Cardiac septum (tissue), 1 donor: ENCODE results near the gene GPS2. TPM values are rescaled to one million over a fixed set of nuclear protein-coding genes. Genes with fewer than 3 reads are reported as not detected.

ENCODE experiments used
- DNase-seq: peaks from one replicate; pipeline ENCODE4 v3.0.0-alpha.2; 2020; ENCODE audit warnings: low spot score
- intact Hi-C: fragments of 100-400 bp; cut with DNase I; formaldehyde crosslinking; loops from one replicate; pipeline ENCODE4 v1.14.0; 2022
- total RNA-seq: library from RNA; stranded (reverse); fragmentation: NEBNext Ultra II Directional; extraction: Animal tissue kit (Norgen Biotek cat#: 25700); gene quantifications from one replicate; pipeline ENCODE4 v1.2.1, GENCODE V29; 2021
- donor health status: DM: no; HTN: no; CAD: no.

Gene GPS2
- total RNA-seq, 1 donor from 2014 or later: 49.0 TPM

DNA sequence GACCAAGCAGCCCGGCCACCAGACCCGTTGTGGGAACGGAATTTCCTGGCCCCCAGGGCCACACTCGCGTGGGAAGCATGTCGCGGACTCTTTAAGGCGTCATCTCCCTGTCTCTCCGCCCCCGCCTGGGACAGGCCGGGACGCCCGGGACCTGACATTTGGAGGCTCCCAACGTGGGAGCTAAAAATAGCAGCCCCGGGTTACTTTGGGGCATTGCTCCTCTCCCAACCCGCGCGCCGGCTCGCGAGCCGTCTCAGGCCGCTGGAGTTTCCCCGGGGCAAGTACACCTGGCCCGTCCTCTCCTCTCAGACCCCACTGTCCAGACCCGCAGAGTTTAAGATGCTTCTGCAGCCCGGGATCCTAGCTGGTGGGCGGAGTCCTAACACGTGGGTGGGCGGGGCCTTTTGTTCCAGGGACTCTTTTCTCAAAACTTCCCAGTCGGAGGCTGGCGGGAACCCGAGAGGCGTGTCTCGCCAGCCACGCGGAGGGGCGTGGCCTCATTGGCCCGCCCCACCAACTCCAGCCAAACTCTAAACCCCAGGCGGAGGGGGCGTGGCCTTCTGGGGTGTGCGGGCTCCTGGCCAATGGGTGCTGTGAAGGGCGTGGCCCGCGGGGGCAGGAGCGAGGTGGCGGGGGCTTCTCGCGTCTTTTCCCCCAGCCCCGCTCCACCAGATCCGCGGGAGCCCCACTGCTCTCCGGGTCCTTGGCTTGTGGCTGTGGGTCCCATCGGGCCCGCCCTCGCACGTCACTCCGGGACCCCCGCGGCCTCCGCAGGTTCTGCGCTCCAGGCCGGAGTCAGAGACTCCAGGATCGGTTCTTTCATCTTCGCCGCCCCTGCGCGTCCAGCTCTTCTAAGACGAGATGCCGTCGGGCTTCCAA, 33.8 kb downstream of the GPS2 start, which contains the start of gene SLC2A4:
Gene SLC2A4 (plus strand): TSS at position 645 of the 879 bp plus-strand sequence. CDS start 217 bp downstream, at position 862.
- DNase-seq: peak; percentile 95
- intact Hi-C loops: loop anchor here (1.0 to 2.0 kb wide), 2 partner anchors 29 to 71 kb away; partner anchors contain the start of genes ELP5 and KCTD11

DNA sequence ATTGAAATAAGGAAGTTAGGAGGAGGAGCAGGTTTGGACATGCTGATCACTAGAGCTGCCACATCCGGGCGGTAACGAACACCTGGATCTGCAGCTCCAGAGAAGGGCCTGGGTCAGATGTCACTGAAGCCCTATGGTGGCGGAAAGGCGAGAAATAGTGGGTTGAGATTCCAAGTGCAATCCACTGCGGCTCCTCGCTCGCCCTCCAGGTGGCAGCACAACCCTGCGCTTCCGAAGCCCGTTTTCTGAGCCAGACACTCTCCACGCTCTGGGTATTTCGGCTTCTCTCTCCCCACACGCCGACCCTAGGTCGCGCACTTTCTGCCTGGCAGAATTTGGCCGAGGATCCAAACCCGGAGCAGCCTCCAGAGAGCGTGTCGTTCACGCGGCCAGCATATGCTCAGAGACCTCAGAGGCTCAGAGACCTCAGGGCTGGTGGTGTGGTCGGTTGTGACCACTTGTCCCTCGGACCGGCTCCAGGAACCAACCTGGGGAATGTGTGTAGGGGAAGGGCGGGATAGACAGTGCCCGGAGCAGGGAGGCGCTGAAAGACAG, 34.6 kb downstream of the GPS2 start:
- intact Hi-C loops: loop anchor here (1.0 to 2.0 kb wide), 3 partner anchors 16 to 72 kb away; partner anchors contain the start of genes ELP5 and KCTD11
- DNase-seq: peak; percentile 89

DNA sequence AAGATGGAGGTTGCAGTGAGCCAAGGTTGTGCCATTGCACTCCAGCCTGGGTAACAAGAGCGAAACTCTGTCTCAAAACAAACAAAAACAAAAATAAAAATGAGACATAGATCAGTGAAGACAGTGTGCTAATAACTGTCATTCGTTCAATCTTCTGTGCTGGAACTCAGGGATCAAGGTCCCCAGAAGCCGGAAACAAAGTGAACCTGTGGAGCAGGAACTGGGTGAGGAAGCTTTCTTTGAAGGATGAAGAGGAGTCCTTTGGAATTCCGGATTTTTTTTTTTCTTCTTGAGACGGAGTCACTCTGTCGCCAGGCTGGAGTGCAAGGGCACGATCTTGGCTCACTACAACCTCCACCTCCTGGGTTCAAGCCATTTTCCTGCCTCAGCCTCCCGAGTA, 35.7 kb downstream of the GPS2 start:
- no peak for DNase-seq
- intact Hi-C loops: no loop called here

DNA sequence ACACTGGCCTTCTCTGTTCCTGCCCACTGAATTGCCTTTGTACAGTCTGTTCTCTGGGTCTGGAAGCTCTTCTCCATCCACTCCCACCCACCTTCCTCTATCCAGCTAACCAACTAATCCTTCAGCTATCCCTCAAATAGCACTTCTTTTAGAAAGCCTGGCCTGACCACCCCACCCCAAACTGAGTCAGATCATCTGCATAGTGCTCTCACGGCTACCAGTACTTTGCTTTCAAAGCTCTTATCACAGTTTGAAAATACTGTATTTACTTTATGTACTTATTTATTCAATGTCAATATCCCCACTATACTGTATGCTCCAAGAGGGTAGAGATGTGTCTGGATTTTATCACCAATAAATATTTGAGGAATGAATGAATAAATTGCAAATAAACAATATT, 48.4 kb downstream of the GPS2 start:
- DNase-seq: no peak
- intact Hi-C loops: no loop called here

DNA sequence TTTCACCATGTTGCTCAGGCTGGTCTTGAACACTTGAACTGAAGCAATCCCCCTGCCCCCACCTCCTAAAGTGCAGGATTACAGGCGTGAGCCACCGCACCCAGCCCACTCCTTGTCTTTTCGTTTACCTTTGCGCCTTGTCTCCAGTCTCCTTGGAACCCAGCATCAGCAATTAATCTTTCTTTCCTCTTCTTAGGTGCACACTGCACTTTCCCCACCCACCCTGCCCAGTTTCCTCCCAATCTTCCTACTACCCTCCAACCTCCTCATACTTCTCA, 51.4 kb downstream of the GPS2 start:
- no peak for DNase-seq
- intact Hi-C loops: no loop called here

DNA sequence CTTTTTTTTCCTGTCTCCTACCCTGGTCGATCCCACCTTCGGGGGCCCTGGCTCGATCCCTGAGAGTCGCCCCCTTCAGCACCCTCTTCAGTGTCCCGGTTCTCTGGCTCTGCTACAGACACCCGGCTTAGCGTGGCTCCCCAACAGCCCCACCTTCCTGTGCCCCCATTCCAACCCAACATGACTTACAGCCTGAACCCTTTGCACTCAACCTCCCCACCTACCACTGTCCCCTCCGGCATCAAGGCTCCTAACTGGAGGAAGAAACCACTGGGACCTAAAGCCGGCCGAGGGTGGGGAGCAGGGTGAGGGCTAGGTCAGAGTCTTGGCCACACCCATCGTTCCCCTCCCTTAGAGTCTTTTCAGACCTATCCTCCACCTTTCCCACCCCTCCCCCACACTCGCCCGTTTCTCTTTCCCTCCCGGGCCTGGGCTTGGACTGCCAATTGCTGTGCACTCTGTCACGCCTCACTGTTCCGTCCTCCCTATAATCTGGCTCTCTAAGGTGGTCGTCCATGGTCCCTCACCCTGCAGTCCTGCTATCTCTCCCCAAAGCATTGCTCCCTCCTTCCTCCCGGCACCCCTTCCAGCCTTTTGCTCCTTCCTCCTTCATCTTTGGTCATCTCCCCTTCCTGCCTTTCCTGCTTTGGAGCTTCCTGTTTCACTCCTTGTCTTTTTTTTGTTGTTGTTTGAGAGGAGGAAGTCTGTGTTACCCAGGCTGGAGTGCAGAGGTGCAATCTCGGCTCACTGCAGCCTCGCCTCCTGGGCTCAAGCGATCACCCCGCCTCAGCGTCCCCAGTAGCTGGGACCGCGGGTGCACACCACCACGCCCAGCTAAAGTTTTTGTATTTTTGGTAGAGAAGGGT, 52.0 kb downstream of the GPS2 start:
- intact Hi-C loops: no loop called here
- no peak for DNase-seq

Other genes with a start within 250 kb of the GPS2 start
- gene CLEC10A, start 235.1 kb downstream of the GPS2 start, total RNA-seq: 3.0 TPM
- 0.24 TPM for gene ASGR2, start 200.5 kb downstream of the GPS2 start, total RNA-seq
- gene ASGR1, start 136.0 kb downstream of the GPS2 start, total RNA-seq: 0.54 TPM
- gene DLG4, start 95.5 kb downstream of the GPS2 start, total RNA-seq: 16.0 TPM
- gene ACADVL, start 95.4 kb downstream of the GPS2 start, total RNA-seq: 966 TPM
- 22.5 TPM for gene DVL2, start 80.8 kb downstream of the GPS2 start, total RNA-seq
- 20.5 TPM for gene PHF23, start 75.9 kb downstream of the GPS2 start, total RNA-seq
- 449 TPM for gene GABARAP, start 72.9 kb downstream of the GPS2 start, total RNA-seq
- gene CTDNEP1, start 63.6 kb downstream of the GPS2 start, total RNA-seq: 111 TPM
- 57.5 TPM for gene ELP5, start 63.1 kb downstream of the GPS2 start, total RNA-seq
- gene CLDN7, start 52.9 kb downstream of the GPS2 start, total RNA-seq: 0.75 TPM
- gene SLC2A4, start 33.6 kb downstream of the GPS2 start, total RNA-seq: 73.5 TPM
- gene YBX2, start 20.7 kb downstream of the GPS2 start, total RNA-seq: 1.2 TPM
- 263 TPM for gene EIF5A, start 7.7 kb downstream of the GPS2 start, total RNA-seq
- 29.9 TPM for gene NEURL4, start 14.0 kb upstream of the GPS2 start, total RNA-seq
- gene ACAP1, start 21.2 kb upstream of the GPS2 start, total RNA-seq: 16.4 TPM
- gene KCTD11, start 36.8 kb upstream of the GPS2 start, total RNA-seq: 9.6 TPM
- not detected for gene TMEM95, start 39.8 kb upstream of the GPS2 start, total RNA-seq
- gene TNK1, start 65.7 kb upstream of the GPS2 start, total RNA-seq: 2.0 TPM
- 16.8 TPM for gene PLSCR3, start 79.2 kb upstream of the GPS2 start, total RNA-seq
- gene TMEM256, start 88.7 kb upstream of the GPS2 start, total RNA-seq: 67.7 TPM
- 11.0 TPM for gene NLGN2, start 92.5 kb upstream of the GPS2 start, total RNA-seq
- gene SPEM1, start 105.0 kb upstream of the GPS2 start, total RNA-seq: not detected
- gene SPEM2, start 110.3 kb upstream of the GPS2 start, total RNA-seq: not detected
- gene SPEM3, start 113.5 kb upstream of the GPS2 start, total RNA-seq: not detected
- 2.6 TPM for gene TMEM102, start 120.1 kb upstream of the GPS2 start, total RNA-seq
- 3.9 TPM for gene FGF11, start 124.2 kb upstream of the GPS2 start, total RNA-seq
- 9.9 TPM for gene CHRNB1, start 129.7 kb upstream of the GPS2 start, total RNA-seq
- 69.4 TPM for gene ZBTB4, start 164.3 kb upstream of the GPS2 start, total RNA-seq
- not detected for gene SLC35G6, start 166.1 kb upstream of the GPS2 start, total RNA-seq
- 56.4 TPM for gene POLR2A, start 169.0 kb upstream of the GPS2 start, total RNA-seq
- 33.9 TPM for gene TNFSF12, start 233.7 kb upstream of the GPS2 start, total RNA-seq
- 4.9 TPM for gene TNFSF13, start 243.4 kb upstream of the GPS2 start, total RNA-seq
- gene SENP3, start 246.6 kb upstream of the GPS2 start, total RNA-seq: 33.8 TPM